ENCODE data around the gene WIPF1.

Gene WIPF1
- long read RNA-seq, donor 1, partial matches to known transcripts, result 0 of 2 reads
- long read RNA-seq, donor 1, other reads (novel, unspliced or antisense), result 0 of 2 reads
- long read RNA-seq, donor 2, partial matches to known transcripts, result 0 of 4 reads
- long read RNA-seq, donor 2, other reads (novel, unspliced or antisense), result 0 of 4 reads
- long read RNA-seq, donor 3, partial matches to known transcripts, result 0 of 2 reads
- long read RNA-seq, donor 3, other reads (novel, unspliced or antisense), result 0 of 2 reads
- long read RNA-seq, donor 4, partial matches to known transcripts, result 0 of 5 reads
- long read RNA-seq, donor 4, other reads (novel, unspliced or antisense), result 0 of 5 reads
- long read RNA-seq, donor 5, partial matches to known transcripts, result 0 of 3 reads
- long read RNA-seq, donor 5, other reads (novel, unspliced or antisense), result 0 of 3 reads
- long read RNA-seq, donor 6, partial matches to known transcripts, result 0 of 5 reads
- long read RNA-seq, donor 6, other reads (novel, unspliced or antisense), result 0 of 5 reads
- long read RNA-seq, donor 7, transcript WIPF1-205 (5 exons, 1,772 nt), result major isoform, 11 of 38 reads
- long read RNA-seq, donor 7, partial matches to known transcripts, result 25 of 38 reads
- long read RNA-seq, donor 7, other reads (novel, unspliced or antisense), result 0 of 38 reads
- long read RNA-seq, donor 8, partial matches to known transcripts, result 0 of 3 reads
- long read RNA-seq, donor 8, other reads (novel, unspliced or antisense), result 0 of 3 reads

- no peak for DNase-seq
Measured at GRCh38 chr2:174597345-174598047, at the start of gene WIPF1. TSS of gene WIPF1 (minus strand) at chr2:174597804. CDS start at chr2:174585573, 12,231 bp downstream.

GRCh38 chr2:174645296-174645695 is 47.7 kb upstream of the WIPF1 start:
- no peak for DNase-seq

- DNase-seq, result no peak
Measured at GRCh38 chr2:174644406-174644805, 46.8 kb upstream of the WIPF1 start.

GRCh38 chr2:174643356-174643755 is 45.8 kb upstream of the WIPF1 start:
- DNase-seq, result no peak

GRCh38 chr2:174641168-174641567 is 43.6 kb upstream of the WIPF1 start:
- DNase-seq, result no peak

GRCh38 chr2:174636987-174637386 is 39.4 kb upstream of the WIPF1 start:
- DNase-seq, result no peak

- DNase-seq, result no peak
Measured at GRCh38 chr2:174635776-174636404, 38.3 kb upstream of the WIPF1 start.

- no peak for DNase-seq
Measured at GRCh38 chr2:174635015-174635593, 37.5 kb upstream of the WIPF1 start.

- DNase-seq, result peak; percentile 23
Measured at GRCh38 chr2:174634130-174635014, 36.8 kb upstream of the WIPF1 start.

- DNase-seq, result peak; percentile 50
Measured at GRCh38 chr2:174633623-174633930, 36.0 kb upstream of the WIPF1 start.

GRCh38 chr2:174632841-174633622 is 35.4 kb upstream of the WIPF1 start:
- peak; percentile 22 for DNase-seq

- DNase-seq, result no peak
Measured at GRCh38 chr2:174631009-174631981, 33.7 kb upstream of the WIPF1 start.

GRCh38 chr2:174630107-174630506 is 32.5 kb upstream of the WIPF1 start:
- no peak for DNase-seq

GRCh38 chr2:174629506-174629905 is 31.9 kb upstream of the WIPF1 start:
- no peak for DNase-seq

GRCh38 chr2:174628528-174629169 is 31.0 kb upstream of the WIPF1 start:
- no peak for DNase-seq

GRCh38 chr2:174627216-174627615 is 29.6 kb upstream of the WIPF1 start:
- DNase-seq, result no peak

GRCh38 chr2:174624895-174625430 is 27.4 kb upstream of the WIPF1 start:
- no peak for DNase-seq

GRCh38 chr2:174623690-174624089 is 26.1 kb upstream of the WIPF1 start:
- no peak for DNase-seq
